ENCODE results near the gene MOSPD3. TPM values are rescaled to one million over a fixed set of nuclear protein-coding genes. Genes with fewer than 3 reads are reported as not detected.

MOSPD3 gene
- total and polyA plus RNA-seq, 2 of the 13 experiments (the other 11 are each of a cell fraction or from before 2014, with no cell fraction given), result 7.6 to 8.8 TPM

- no peak for TF ChIP-seq FOSL1 (CRISPR knock-in tag; IDR thresholded peaks at IDR 0.05; ENCODE audit: borderline replicate concordance)
- TF ChIP-seq SMYD3 (CRISPR knock-in tag; IDR thresholded peaks at IDR 0.05), result peak; percentile 49; the same call in 1 of the 2 replicates
- TF ChIP-seq MNT (IDR thresholded peaks at IDR 0.05), result no peak
- no peak for TF ChIP-seq RELA (CRISPR knock-in tag; IDR thresholded peaks at IDR 0.05)
- TF ChIP-seq, protein P1, sequence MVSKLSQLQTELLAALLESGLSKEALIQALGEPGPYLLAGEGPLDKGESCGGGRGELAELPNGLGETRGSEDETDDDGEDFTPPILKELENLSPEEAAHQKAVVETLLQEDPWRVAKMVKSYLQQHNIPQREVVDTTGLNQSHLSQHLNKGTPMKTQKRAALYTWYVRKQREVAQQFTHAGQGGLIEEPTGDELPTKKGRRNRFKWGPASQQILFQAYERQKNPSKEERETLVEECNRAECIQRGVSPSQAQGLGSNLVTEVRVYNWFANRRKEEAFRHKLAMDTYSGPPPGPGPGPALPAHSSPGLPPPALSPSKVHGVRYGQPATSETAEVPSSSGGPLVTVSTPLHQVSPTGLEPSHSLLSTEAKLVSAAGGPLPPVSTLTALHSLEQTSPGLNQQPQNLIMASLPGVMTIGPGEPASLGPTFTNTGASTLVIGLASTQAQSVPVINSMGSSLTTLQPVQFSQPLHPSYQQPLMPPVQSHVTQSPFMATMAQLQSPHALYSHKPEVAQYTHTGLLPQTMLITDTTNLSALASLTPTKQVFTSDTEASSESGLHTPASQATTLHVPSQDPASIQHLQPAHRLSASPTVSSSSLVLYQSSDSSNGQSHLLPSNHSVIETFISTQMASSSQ (IDR thresholded peaks at IDR 0.05; ENCODE audit: low read depth), result no peak
- TF ChIP-seq, protein P1 (CRISPR knock-in tag; IDR thresholded peaks at IDR 0.05; ENCODE audit: borderline replicate concordance), result peak; percentile 45; the same call in 1 of the 2 replicates
- peak; percentile 47 for TF ChIP-seq FOXA3 (CRISPR knock-in tag; IDR thresholded peaks at IDR 0.05)
- no peak for TF ChIP-seq ZBTB20 (CRISPR knock-in tag; IDR thresholded peaks at IDR 0.05; ENCODE audit: borderline replicate concordance, low read depth)
- no peak for TF ChIP-seq TCF12 (IDR thresholded peaks at IDR 0.05)
- peak; percentile 68; the same call in 1 of the 2 replicates for TF ChIP-seq TCF12 (CRISPR knock-in tag; IDR thresholded peaks at IDR 0.05)
- no peak for TF ChIP-seq EZH2 (conservative IDR thresholded peaks at IDR 0.05; ENCODE audit: low read depth, low read length)
- peak; percentile 54; the same call in 1 of the 2 replicates for TF ChIP-seq RBFOX2 (IDR thresholded peaks at IDR 0.05; ENCODE audit: low read depth, low read length)
- no peak for TF ChIP-seq YEATS4 (CRISPR knock-in tag; IDR thresholded peaks at IDR 0.05; ENCODE audit: borderline replicate concordance)
- no peak for TF ChIP-seq ZNF331 (CRISPR knock-in tag; IDR thresholded peaks at IDR 0.05)
- TF ChIP-seq ZNF326 (CRISPR knock-in tag; IDR thresholded peaks at IDR 0.05; ENCODE audit: borderline replicate concordance), result peak; percentile 88; the same call in 1 of the 2 replicates
- no peak for TF ChIP-seq XRCC5 (optimal IDR thresholded peaks at IDR 0.05; ENCODE audit: low read length)
- TF ChIP-seq, protein P2, sequence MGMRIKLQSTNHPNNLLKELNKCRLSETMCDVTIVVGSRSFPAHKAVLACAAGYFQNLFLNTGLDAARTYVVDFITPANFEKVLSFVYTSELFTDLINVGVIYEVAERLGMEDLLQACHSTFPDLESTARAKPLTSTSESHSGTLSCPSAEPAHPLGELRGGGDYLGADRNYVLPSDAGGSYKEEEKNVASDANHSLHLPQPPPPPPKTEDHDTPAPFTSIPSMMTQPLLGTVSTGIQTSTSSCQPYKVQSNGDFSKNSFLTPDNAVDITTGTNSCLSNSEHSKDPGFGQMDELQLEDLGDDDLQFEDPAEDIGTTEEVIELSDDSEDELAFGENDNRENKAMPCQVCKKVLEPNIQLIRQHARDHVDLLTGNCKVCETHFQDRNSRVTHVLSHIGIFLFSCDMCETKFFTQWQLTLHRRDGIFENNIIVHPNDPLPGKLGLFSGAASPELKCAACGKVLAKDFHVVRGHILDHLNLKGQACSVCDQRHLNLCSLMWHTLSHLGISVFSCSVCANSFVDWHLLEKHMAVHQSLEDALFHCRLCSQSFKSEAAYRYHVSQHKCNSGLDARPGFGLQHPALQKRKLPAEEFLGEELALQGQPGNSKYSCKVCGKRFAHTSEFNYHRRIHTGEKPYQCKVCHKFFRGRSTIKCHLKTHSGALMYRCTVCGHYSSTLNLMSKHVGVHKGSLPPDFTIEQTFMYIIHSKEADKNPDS (CRISPR knock-in tag; IDR thresholded peaks at IDR 0.05), result no peak
- TF ChIP-seq FOXO4 (CRISPR knock-in tag; conservative IDR thresholded peaks at IDR 0.05), result no peak
- TF ChIP-seq MZF1 (CRISPR knock-in tag; IDR thresholded peaks at IDR 0.05; ENCODE audit: borderline replicate concordance), result no peak
These were observed 41.1 kb upstream of the MOSPD3 start (continued) for GRCh38 chr7:100570954-100571828.
